ENCODE results near the gene PHF2.
A peak's percentile ranks its signal among the peaks of the same experiment; 100 is the strongest.

PHF2 gene

GRCh38 chr9:93574091-93574899 lies 2.1 kb upstream of the PHF2 start:
- no peak overlapping the region for H3K27ac ChIP-seq (replicated peaks)
- TF ChIP-seq POLR2AphosphoS5 (IDR thresholded peaks at IDR 0.05; ENCODE audit: low read depth), result no peak
- no peak for TF ChIP-seq GABPA (IDR thresholded peaks at IDR 0.05; ENCODE audit: low read depth)
- TF ChIP-seq REST (IDR thresholded peaks at IDR 0.05; ENCODE audit: insufficient replicate concordance, low read depth), result no peak
- TF ChIP-seq SPI1 (IDR thresholded peaks at IDR 0.05; ENCODE audit: borderline replicate concordance, low read depth), result no peak
- TF ChIP-seq CTCF (IDR thresholded peaks at IDR 0.05; ENCODE audit: insufficient read depth, low read length), result no peak
- no peaks in the 10 kb centered on the region for H3K27me3 ChIP-seq (ENCODE audit: insufficient read depth, poor library complexity, severe bottlenecking)
- no peak overlapping the region for H3K4me3 ChIP-seq (replicated peaks; ENCODE audit: insufficient read depth, low read length)
- no peak for DNase-seq (ENCODE audit: low read depth in 1 of 2, low spot score in 1 of 2)

DNA sequence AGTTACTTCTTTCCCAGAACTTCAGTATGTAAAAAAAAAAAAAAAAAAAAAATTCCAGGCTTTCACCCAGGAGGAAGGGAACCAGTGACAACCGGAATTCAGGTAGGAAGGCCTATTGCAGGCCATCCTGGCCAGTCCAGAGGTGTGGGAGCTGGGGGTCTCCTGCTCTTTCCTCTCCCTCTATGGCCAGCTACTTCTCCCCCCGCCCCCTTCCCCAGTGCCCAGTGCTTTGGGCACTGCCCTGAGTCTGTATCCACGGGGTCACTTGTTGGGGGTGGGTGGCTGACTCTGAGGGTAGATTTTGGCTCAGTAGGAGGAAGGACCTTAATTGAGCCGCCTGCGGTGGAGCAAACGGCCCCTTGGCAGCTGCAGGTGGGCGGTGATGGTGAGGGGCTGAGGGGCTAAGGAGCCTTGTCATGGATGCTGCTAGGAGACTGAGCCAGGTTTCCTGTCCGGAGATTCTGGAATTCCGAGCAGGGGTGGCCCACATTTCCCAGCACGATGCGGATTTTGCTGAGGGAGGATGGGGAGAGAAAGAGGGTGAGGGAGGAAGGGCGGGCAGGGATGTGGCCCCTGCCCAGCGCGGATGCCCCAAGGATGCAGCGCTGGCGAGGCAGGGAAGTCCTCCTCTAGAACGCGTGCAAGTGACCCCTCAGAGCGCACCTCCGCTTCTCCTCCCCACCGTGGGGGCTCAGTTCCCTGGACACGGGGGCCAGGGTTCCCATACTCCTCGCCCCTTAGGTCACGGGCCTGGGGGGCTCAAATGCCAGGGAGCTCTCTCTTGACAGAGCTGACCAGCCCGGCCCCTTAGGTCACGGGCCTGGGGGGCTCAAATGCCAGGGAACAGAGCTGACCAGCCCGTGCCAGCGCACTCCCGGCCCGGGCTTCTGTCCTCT lies 1.2 kb upstream of the PHF2 start:
- H3K27me3 ChIP-seq (ENCODE audit: insufficient read depth, poor library complexity, severe bottlenecking), result no peaks in the 10 kb centered on the region
- peak overlapping the region; percentile 94 for H3K27ac ChIP-seq (replicated peaks)
- no peak for DNase-seq (ENCODE audit: low read depth in 1 of 2, low spot score in 1 of 2)
- H3K4me3 ChIP-seq (replicated peaks; ENCODE audit: insufficient read depth, low read length), result peak overlapping the region; percentile 59
- TF ChIP-seq REST (IDR thresholded peaks at IDR 0.05; ENCODE audit: insufficient replicate concordance, low read depth), result no peak
- TF ChIP-seq SPI1 (IDR thresholded peaks at IDR 0.05; ENCODE audit: borderline replicate concordance, low read depth), result no peak
- no peak for TF ChIP-seq GABPA (IDR thresholded peaks at IDR 0.05; ENCODE audit: low read depth)
- no peak for TF ChIP-seq CTCF (IDR thresholded peaks at IDR 0.05; ENCODE audit: insufficient read depth, low read length)
- no peak for TF ChIP-seq POLR2AphosphoS5 (IDR thresholded peaks at IDR 0.05; ENCODE audit: low read depth)

GRCh38 chr9:93575796-93576257 lies 557 bp upstream of the PHF2 start:
- peak overlapping the region; percentile 94 for H3K27ac ChIP-seq (replicated peaks)
- H3K4me3 ChIP-seq (replicated peaks; ENCODE audit: insufficient read depth, low read length), result peak overlapping the region; percentile 59
- TF ChIP-seq GABPA (IDR thresholded peaks at IDR 0.05; ENCODE audit: low read depth) (no peak), POLR2AphosphoS5 (IDR thresholded peaks at IDR 0.05; ENCODE audit: low read depth) (peak; percentile 70; the same call in 1 of the 2 replicates), CTCF (IDR thresholded peaks at IDR 0.05; ENCODE audit: insufficient read depth, low read length) (no peak), REST (IDR thresholded peaks at IDR 0.05; ENCODE audit: insufficient replicate concordance, low read depth) (no peak), SPI1 (IDR thresholded peaks at IDR 0.05; ENCODE audit: borderline replicate concordance, low read depth) (peak; percentile 98)
- H3K27me3 ChIP-seq (ENCODE audit: insufficient read depth, poor library complexity, severe bottlenecking), result no peaks in the 10 kb centered on the region
- DNase-seq (ENCODE audit: low read depth in 1 of 2, low spot score in 1 of 2), result peak; percentile 80 to 82
